ENCODE results near the gene EVA1C.
"Not testable (repeated sequence)": the region's sequence is repeated elsewhere in the genome, so short reads cannot be mapped to it uniquely, and the experiment has no call there.

DNA sequence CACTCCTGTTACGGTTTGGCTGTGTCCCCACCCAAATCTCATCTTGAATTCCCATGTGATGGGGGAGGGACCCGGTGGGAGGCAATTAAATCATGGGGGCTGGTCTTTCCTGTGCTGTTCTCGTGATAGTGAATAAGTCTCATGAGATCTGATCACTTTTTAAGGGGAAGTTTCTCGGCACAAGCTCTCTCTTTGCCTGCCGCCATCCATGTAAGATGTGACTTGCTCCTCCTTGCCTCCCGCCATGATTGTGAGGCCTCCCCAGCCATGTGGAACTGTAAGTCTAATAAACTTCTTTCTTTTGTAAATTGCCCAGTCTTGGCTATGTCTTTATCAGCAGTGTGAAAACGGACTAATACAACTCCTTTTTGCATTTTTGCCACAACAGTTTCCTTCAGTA, 118.3 kb downstream of the EVA1C start:
- not testable (repeated sequence) for TF ChIP-seq ZNF274 (IDR thresholded peaks at IDR 0.05; ENCODE audit: insufficient read depth, insufficient read length); RAD21 (IDR thresholded peaks at IDR 0.05; ENCODE audit: insufficient read depth, low read depth, low read length); SREBF1 (IDR thresholded peaks at IDR 0.05; ENCODE audit: low read length)
